Chondrocyte (in vitro differentiated cells): Measurements from ENCODE around the gene KCNG3. TPM values are rescaled to one million over a fixed set of nuclear protein-coding genes. Genes with fewer than 3 reads are reported as not detected.

Experiments
- DNase-seq: peaks from one replicate; pipeline ENCODE4 v3.0.0; 2021; ENCODE audit warnings: mixed read lengths, low spot score
- H3K27ac Mint-ChIP-seq: one replicate; pipeline ENCODE4 v1.8.0; 2021; ENCODE audit warnings: mild to moderate bottlenecking, moderate library complexity, mixed read lengths; ENCODE audit not compliant: unreplicated experiment
- H3K27me3 Mint-ChIP-seq: 2 replicates; pipeline ENCODE4 v1.8.0; 2021; ENCODE audit warnings: low read depth, mixed read lengths
- H3K36me3 Mint-ChIP-seq: 2 replicates; pipeline ENCODE4 v1.8.0; 2021; ENCODE audit warnings: low read depth, mixed read lengths
- H3K4me1 Mint-ChIP-seq: 2 replicates; pipeline ENCODE4 v1.8.0; 2021; ENCODE audit warnings: low read depth, mild to moderate bottlenecking, mixed read lengths
- H3K4me3 Mint-ChIP-seq: one replicate; pipeline ENCODE4 v1.8.0; 2021; ENCODE audit warnings: mild to moderate bottlenecking, moderate library complexity, mixed read lengths; ENCODE audit not compliant: unreplicated experiment
- H3K9me3 Mint-ChIP-seq: 2 replicates; pipeline ENCODE4 v1.8.0; 2021; ENCODE audit warnings: low read depth, mixed read lengths
- total RNA-seq: library from RNA; stranded (reverse); gene quantifications from 3 replicates; pipeline ENCODE4 v1.2.1, GENCODE V29; 2021
- TF ChIP-seq, protein P1 (sequence below): fragments of 200-600 bp; sonication (generic); IDR thresholded peaks from 2 replicates; pipeline ENCODE4 v1.5.0; 2021; ENCODE audit warnings: antibody characterized with exemption, mild to moderate bottlenecking, moderate library complexity

The KCNG3 gene
- total RNA-seq, 1 donor from 2014 or later: 0.05 TPM

GRCh38 chr2:42486145-42486906, 7.5 kb downstream of the KCNG3 start:
- TF ChIP-seq, protein P1, sequence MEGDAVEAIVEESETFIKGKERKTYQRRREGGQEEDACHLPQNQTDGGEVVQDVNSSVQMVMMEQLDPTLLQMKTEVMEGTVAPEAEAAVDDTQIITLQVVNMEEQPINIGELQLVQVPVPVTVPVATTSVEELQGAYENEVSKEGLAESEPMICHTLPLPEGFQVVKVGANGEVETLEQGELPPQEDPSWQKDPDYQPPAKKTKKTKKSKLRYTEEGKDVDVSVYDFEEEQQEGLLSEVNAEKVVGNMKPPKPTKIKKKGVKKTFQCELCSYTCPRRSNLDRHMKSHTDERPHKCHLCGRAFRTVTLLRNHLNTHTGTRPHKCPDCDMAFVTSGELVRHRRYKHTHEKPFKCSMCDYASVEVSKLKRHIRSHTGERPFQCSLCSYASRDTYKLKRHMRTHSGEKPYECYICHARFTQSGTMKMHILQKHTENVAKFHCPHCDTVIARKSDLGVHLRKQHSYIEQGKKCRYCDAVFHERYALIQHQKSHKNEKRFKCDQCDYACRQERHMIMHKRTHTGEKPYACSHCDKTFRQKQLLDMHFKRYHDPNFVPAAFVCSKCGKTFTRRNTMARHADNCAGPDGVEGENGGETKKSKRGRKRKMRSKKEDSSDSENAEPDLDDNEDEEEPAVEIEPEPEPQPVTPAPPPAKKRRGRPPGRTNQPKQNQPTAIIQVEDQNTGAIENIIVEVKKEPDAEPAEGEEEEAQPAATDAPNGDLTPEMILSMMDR: no peak
- H3K27ac Mint-ChIP-seq: no peak overlapping the region
- H3K9me3 Mint-ChIP-seq: no peaks in the 10 kb centered on the region
- DNase-seq: no peak
- peaks cover 17% of the 10 kb centered on the region for H3K27me3 Mint-ChIP-seq
- no peak overlapping the region for H3K4me3 Mint-ChIP-seq
- no peaks in the 10 kb centered on the region for H3K36me3 Mint-ChIP-seq
- H3K4me1 Mint-ChIP-seq: no peaks in the 10 kb centered on the region

DNA sequence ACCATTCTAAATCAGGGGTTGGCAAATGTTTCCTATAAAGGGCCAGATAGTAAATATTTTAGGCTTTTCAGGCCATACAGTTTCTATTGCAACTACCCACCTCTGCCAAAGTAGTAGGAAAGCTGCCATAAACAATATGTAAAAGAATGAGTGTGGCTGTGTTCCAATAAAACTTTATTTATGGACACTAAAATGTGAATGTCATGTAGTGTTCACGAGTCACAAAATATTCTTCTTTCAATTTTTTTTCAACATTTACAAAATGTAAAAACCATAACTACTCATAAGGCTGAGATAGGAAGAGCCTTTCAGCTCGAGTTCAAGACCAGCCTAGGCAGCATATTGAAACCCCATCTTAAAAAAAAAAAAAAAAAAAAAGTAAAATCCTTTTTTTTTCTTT, 13.4 kb downstream of the KCNG3 start:
- no peak overlapping the region for H3K27ac Mint-ChIP-seq

GRCh38 chr2:42474765-42475454, 18.9 kb downstream of the KCNG3 start:
- no peak for DNase-seq
- H3K27me3 Mint-ChIP-seq: peaks cover 2% of the 10 kb centered on the region
- no peaks in the 10 kb centered on the region for H3K4me1 Mint-ChIP-seq
- H3K9me3 Mint-ChIP-seq: no peaks in the 10 kb centered on the region
- no peak overlapping the region for H3K27ac Mint-ChIP-seq
- TF ChIP-seq, protein P1: no peak
- no peaks in the 10 kb centered on the region for H3K36me3 Mint-ChIP-seq
- no peak overlapping the region for H3K4me3 Mint-ChIP-seq

More for the DNA sequence above, 13.4 kb downstream of the KCNG3 start:
- peaks cover 3% of the 10 kb centered on the region for H3K27me3 Mint-ChIP-seq
- no peaks in the 10 kb centered on the region for H3K4me1 Mint-ChIP-seq
- H3K4me3 Mint-ChIP-seq: no peak overlapping the region
- no peaks in the 10 kb centered on the region for H3K9me3 Mint-ChIP-seq
- no peak for DNase-seq
- H3K36me3 Mint-ChIP-seq: no peaks in the 10 kb centered on the region
- TF ChIP-seq, protein P1: no peak

- Mint-ChIP-seq H3K27ac (no peak overlapping the region), H3K9me3 (no peaks in the 10 kb centered on the region), H3K27me3 (peaks cover 2% of the 10 kb centered on the region), H3K4me1 (no peaks in the 10 kb centered on the region), H3K36me3 (no peaks in the 10 kb centered on the region), H3K4me3 (no peak overlapping the region)
- DNase-seq: no peak
- TF ChIP-seq, protein P1: no peak
Measured at GRCh38 chr2:42470706-42471105, 23.1 kb downstream of the KCNG3 start.

GRCh38 chr2:42464631-42465030, 29.2 kb downstream of the KCNG3 start:
- Mint-ChIP-seq H3K27me3 (peaks cover 5% of the 10 kb centered on the region), H3K27ac (no peak overlapping the region), H3K9me3 (no peaks in the 10 kb centered on the region), H3K4me3 (no peak overlapping the region), H3K36me3 (peaks cover 2% of the 10 kb centered on the region), H3K4me1 (no peaks in the 10 kb centered on the region)
- TF ChIP-seq, protein P1: no peak
- DNase-seq: no peak
